Measurements from ENCODE around the gene LEP. TPM values are rescaled to one million over a fixed set of nuclear protein-coding genes. Genes with fewer than 3 reads are reported as not detected.

The LEP gene
- total RNA-seq, 1 experiment from 2014 or later: not detected

DNA sequence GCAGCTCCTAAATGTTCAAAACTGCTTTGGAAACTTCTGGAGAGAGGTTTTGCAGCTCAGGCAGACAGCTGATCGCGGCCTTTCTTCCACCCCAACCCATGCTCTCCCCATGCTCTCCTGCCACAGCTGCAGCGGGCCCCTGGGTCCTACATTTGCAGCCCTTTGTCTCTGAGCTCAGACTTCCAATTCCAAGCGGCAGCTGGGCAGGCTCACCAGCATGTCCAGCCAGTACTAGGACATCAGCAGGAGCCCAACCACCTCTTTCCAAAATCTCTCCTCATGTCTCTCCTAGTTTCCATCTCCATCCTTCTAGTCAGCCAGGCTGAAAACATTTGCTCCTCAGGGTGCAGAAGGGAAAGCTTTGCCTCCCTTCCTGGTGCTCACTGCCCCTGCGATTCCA lies 6.0 kb downstream of the LEP start (continued):
- TF ChIP-seq, protein P1, sequence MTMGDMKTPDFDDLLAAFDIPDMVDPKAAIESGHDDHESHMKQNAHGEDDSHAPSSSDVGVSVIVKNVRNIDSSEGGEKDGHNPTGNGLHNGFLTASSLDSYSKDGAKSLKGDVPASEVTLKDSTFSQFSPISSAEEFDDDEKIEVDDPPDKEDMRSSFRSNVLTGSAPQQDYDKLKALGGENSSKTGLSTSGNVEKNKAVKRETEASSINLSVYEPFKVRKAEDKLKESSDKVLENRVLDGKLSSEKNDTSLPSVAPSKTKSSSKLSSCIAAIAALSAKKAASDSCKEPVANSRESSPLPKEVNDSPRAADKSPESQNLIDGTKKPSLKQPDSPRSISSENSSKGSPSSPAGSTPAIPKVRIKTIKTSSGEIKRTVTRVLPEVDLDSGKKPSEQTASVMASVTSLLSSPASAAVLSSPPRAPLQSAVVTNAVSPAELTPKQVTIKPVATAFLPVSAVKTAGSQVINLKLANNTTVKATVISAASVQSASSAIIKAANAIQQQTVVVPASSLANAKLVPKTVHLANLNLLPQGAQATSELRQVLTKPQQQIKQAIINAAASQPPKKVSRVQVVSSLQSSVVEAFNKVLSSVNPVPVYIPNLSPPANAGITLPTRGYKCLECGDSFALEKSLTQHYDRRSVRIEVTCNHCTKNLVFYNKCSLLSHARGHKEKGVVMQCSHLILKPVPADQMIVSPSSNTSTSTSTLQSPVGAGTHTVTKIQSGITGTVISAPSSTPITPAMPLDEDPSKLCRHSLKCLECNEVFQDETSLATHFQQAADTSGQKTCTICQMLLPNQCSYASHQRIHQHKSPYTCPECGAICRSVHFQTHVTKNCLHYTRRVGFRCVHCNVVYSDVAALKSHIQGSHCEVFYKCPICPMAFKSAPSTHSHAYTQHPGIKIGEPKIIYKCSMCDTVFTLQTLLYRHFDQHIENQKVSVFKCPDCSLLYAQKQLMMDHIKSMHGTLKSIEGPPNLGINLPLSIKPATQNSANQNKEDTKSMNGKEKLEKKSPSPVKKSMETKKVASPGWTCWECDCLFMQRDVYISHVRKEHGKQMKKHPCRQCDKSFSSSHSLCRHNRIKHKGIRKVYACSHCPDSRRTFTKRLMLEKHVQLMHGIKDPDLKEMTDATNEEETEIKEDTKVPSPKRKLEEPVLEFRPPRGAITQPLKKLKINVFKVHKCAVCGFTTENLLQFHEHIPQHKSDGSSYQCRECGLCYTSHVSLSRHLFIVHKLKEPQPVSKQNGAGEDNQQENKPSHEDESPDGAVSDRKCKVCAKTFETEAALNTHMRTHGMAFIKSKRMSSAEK (CRISPR knock-in tag; IDR thresholded peaks at IDR 0.05; ENCODE audit: borderline replicate concordance): no peak
- TF ChIP-seq, protein P2, sequence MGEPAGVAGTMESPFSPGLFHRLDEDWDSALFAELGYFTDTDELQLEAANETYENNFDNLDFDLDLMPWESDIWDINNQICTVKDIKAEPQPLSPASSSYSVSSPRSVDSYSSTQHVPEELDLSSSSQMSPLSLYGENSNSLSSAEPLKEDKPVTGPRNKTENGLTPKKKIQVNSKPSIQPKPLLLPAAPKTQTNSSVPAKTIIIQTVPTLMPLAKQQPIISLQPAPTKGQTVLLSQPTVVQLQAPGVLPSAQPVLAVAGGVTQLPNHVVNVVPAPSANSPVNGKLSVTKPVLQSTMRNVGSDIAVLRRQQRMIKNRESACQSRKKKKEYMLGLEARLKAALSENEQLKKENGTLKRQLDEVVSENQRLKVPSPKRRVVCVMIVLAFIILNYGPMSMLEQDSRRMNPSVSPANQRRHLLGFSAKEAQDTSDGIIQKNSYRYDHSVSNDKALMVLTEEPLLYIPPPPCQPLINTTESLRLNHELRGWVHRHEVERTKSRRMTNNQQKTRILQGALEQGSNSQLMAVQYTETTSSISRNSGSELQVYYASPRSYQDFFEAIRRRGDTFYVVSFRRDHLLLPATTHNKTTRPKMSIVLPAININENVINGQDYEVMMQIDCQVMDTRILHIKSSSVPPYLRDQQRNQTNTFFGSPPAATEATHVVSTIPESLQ (CRISPR knock-in tag; IDR thresholded peaks at IDR 0.05): no peak
- TF ChIP-seq, protein P3, sequence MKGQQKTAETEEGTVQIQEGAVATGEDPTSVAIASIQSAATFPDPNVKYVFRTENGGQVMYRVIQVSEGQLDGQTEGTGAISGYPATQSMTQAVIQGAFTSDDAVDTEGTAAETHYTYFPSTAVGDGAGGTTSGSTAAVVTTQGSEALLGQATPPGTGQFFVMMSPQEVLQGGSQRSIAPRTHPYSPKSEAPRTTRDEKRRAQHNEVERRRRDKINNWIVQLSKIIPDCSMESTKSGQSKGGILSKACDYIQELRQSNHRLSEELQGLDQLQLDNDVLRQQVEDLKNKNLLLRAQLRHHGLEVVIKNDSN (CRISPR knock-in tag; IDR thresholded peaks at IDR 0.05): no peak
- no peak for TF ChIP-seq ZBTB21 (CRISPR knock-in tag; IDR thresholded peaks at IDR 0.05; ENCODE audit: borderline replicate concordance)

DNA sequence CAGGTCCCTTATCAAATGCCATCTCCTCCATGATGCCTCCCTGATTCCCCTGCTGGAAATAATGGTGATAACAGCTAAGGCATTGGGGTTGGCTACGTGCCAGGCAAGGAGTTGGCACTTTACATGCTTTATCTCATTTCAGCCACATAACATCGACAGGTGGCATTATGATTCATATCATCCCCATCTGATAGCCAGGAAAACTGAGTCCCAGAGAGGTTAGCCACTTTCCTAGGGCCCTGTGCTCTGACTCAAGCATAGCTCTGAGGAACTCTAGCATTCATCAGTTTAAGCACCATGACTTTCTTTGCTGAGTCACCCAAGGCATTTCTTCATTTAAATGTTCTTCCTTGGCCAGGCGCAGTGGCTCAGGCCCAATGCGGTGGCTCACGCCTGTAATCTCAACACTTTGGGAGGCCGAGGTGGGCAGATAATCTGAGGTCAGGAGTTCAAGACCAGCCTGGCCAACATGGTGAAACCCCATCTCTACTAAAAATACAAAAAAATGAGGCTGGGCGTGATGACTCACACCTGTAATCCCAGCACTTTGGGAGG lies 6.6 kb downstream of the LEP start:
- no peak overlapping the region for H3K27ac Mint-ChIP-seq
- no peak for DNase-seq (ENCODE audit: low spot score)
- no peak for ATAC-seq
- TF ChIP-seq NFYB (CRISPR knock-in tag; conservative IDR thresholded peaks at IDR 0.05; ENCODE audit: low read depth): no peak
- TF ChIP-seq JUN (CRISPR knock-in tag; IDR thresholded peaks at IDR 0.05): no peak
- TF ChIP-seq, protein P4, sequence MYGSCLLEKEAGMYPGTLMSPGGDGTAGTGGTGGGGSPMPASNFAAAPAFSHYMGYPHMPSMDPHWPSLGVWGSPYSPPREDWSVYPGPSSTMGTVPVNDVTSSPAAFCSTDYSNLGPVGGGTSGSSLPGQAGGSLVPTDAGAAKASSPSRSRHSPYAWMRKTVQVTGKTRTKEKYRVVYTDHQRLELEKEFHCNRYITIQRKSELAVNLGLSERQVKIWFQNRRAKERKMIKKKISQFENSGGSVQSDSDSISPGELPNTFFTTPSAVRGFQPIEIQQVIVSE (CRISPR knock-in tag; IDR thresholded peaks at IDR 0.05; ENCODE audit: borderline replicate concordance): no peak
- no peak for TF ChIP-seq ZNF121 (CRISPR knock-in tag; IDR thresholded peaks at IDR 0.05)
- no peak for TF ChIP-seq CBFB (CRISPR knock-in tag; IDR thresholded peaks at IDR 0.05; ENCODE audit: low read depth)
- TF ChIP-seq, protein P5, sequence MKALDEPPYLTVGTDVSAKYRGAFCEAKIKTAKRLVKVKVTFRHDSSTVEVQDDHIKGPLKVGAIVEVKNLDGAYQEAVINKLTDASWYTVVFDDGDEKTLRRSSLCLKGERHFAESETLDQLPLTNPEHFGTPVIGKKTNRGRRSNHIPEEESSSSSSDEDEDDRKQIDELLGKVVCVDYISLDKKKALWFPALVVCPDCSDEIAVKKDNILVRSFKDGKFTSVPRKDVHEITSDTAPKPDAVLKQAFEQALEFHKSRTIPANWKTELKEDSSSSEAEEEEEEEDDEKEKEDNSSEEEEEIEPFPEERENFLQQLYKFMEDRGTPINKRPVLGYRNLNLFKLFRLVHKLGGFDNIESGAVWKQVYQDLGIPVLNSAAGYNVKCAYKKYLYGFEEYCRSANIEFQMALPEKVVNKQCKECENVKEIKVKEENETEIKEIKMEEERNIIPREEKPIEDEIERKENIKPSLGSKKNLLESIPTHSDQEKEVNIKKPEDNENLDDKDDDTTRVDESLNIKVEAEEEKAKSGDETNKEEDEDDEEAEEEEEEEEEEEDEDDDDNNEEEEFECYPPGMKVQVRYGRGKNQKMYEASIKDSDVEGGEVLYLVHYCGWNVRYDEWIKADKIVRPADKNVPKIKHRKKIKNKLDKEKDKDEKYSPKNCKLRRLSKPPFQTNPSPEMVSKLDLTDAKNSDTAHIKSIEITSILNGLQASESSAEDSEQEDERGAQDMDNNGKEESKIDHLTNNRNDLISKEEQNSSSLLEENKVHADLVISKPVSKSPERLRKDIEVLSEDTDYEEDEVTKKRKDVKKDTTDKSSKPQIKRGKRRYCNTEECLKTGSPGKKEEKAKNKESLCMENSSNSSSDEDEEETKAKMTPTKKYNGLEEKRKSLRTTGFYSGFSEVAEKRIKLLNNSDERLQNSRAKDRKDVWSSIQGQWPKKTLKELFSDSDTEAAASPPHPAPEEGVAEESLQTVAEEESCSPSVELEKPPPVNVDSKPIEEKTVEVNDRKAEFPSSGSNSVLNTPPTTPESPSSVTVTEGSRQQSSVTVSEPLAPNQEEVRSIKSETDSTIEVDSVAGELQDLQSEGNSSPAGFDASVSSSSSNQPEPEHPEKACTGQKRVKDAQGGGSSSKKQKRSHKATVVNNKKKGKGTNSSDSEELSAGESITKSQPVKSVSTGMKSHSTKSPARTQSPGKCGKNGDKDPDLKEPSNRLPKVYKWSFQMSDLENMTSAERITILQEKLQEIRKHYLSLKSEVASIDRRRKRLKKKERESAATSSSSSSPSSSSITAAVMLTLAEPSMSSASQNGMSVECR (CRISPR knock-in tag; IDR thresholded peaks at IDR 0.05; ENCODE audit: borderline replicate concordance): no peak
- TF ChIP-seq, protein P6, sequence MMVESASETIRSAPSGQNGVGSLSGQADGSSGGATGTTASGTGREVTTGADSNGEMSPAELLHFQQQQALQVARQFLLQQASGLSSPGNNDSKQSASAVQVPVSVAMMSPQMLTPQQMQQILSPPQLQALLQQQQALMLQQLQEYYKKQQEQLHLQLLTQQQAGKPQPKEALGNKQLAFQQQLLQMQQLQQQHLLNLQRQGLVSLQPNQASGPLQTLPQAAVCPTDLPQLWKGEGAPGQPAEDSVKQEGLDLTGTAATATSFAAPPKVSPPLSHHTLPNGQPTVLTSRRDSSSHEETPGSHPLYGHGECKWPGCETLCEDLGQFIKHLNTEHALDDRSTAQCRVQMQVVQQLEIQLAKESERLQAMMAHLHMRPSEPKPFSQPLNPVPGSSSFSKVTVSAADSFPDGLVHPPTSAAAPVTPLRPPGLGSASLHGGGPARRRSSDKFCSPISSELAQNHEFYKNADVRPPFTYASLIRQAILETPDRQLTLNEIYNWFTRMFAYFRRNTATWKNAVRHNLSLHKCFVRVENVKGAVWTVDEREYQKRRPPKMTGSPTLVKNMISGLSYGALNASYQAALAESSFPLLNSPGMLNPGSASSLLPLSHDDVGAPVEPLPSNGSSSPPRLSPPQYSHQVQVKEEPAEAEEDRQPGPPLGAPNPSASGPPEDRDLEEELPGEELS (CRISPR knock-in tag; IDR thresholded peaks at IDR 0.05): no peak
- no peaks in the 10 kb centered on the region for H3K36me3 Mint-ChIP-seq
- H3K4me3 Mint-ChIP-seq: no peak overlapping the region
- H3K27me3 Mint-ChIP-seq (ENCODE audit: low read depth): peaks cover 3% of the 10 kb centered on the region; the same call in 1 of the 2 replicates
- ChIA-PET POLR2A (no interaction called here), CTCF (interaction anchor here (0.9 to 2.1 kb wide), 3 partner anchors 19 to 74 kb away, joined by 3 to 6 read pairs (median 4); no protein-coding TSS in a partner anchor)
- no peaks in the 10 kb centered on the region for H3K9me3 Mint-ChIP-seq
- H3K4me1 Mint-ChIP-seq: no peaks in the 10 kb centered on the region

Measured in WTC11 (cell line).